WTC11 (cell line): ENCODE measurements around the gene DMP1. TPM values are rescaled to one million over a fixed set of nuclear protein-coding genes. Genes with fewer than 3 reads are reported as not detected.

Source experiments
- ATAC-seq: fragments of 200-7000 bp; cut with Tn5 transposase; 2 replicates; pipeline ENCODE4 v1.10.0; 2021; ENCODE audit warnings: mild to moderate bottlenecking, moderate library complexity
- CTCF ChIA-PET: fragments of 300-600 bp; sonication (Branson Sonifier 250); formaldehyde crosslinking; loops from one replicate; lab custom pipeline; 2021; ENCODE audit warnings: antibody characterized with exemption; lab: Charles Lee
- POLR2A ChIA-PET: fragments of 350-600 bp; sonication (Branson Sonifier 250); formaldehyde crosslinking; loops from one replicate; lab custom pipeline; 2021; ENCODE audit warnings: antibody characterized with exemption; lab: Charles Lee
- DNase-seq: peaks from one replicate; pipeline ENCODE4 v3.0.0; 2021; ENCODE audit warnings: low spot score
- H3K27ac Mint-ChIP-seq: 2 replicates; pipeline ENCODE4 v1.8.0; 2021; ENCODE audit warnings: mixed read lengths
- H3K27me3 Mint-ChIP-seq: 2 replicates; pipeline ENCODE4 v1.8.0; 2021; ENCODE audit warnings: low read depth, mild to moderate bottlenecking, moderate library complexity, mixed read lengths
- H3K36me3 Mint-ChIP-seq: 2 replicates; pipeline ENCODE4 v1.8.0; 2021; ENCODE audit warnings: mixed read lengths
- H3K4me1 Mint-ChIP-seq: 2 replicates; pipeline ENCODE4 v1.8.0; 2022; ENCODE audit warnings: mixed read lengths
- H3K4me3 Mint-ChIP-seq: 2 replicates; pipeline ENCODE4 v1.8.0; 2021; ENCODE audit warnings: mild to moderate bottlenecking, moderate library complexity, mixed read lengths
- H3K9me3 Mint-ChIP-seq: 2 replicates; pipeline ENCODE4 v1.8.0; 2021; ENCODE audit warnings: mixed read lengths
- ATF1 ChIP-seq: sonication (generic); formaldehyde crosslinking; IDR thresholded peaks from 2 replicates; pipeline ENCODE4 v1.8.1; 2023; ENCODE audit warnings: mild to moderate bottlenecking, moderate library complexity, missing genetic modification reagents
- CREB1 ChIP-seq: sonication (generic); formaldehyde crosslinking; IDR thresholded peaks from 2 replicates; pipeline ENCODE4 v1.8.0; 2023; ENCODE audit warnings: mild to moderate bottlenecking, missing genetic modification reagents
- CREM ChIP-seq: sonication (generic); formaldehyde crosslinking; IDR thresholded peaks from 2 replicates; pipeline ENCODE4 v1.8.1; 2022; ENCODE audit warnings: mild to moderate bottlenecking, missing genetic modification reagents, moderate library complexity
- GRHL2 ChIP-seq: fragments of 250-450 bp; sonication (Bioruptor Pico); IDR thresholded peaks from 2 replicates; pipeline ENCODE4 v1.8.0; 2022; ENCODE audit warnings: mild to moderate bottlenecking, moderate library complexity; ENCODE audit not compliant: insufficient replicate concordance, severe bottlenecking
- GTF2I ChIP-seq: fragments of 250-450 bp; sonication (Bioruptor Pico); conservative IDR thresholded peaks from 2 replicates; pipeline ENCODE4 v1.4.0; 2021; ENCODE audit warnings: mild to moderate bottlenecking
- HMGXB4 ChIP-seq: sonication (generic); formaldehyde crosslinking; IDR thresholded peaks from 2 replicates; pipeline ENCODE4 v1.8.1; 2023; ENCODE audit warnings: mild to moderate bottlenecking, moderate library complexity, missing genetic modification reagents
- IRF1 ChIP-seq: sonication (generic); formaldehyde crosslinking; IDR thresholded peaks from 2 replicates; pipeline ENCODE4 v1.8.0; 2023; ENCODE audit warnings: missing genetic modification reagents
- JUN ChIP-seq: sonication (generic); formaldehyde crosslinking; IDR thresholded peaks from 2 replicates; pipeline ENCODE4 v1.8.0; 2023; ENCODE audit warnings: mild to moderate bottlenecking, missing genetic modification reagents
- KAT7 ChIP-seq: sonication (generic); formaldehyde crosslinking; IDR thresholded peaks from 2 replicates; pipeline ENCODE4 v1.8.1; 2023; ENCODE audit warnings: missing genetic modification reagents, mild to moderate bottlenecking, borderline replicate concordance
- NFYB ChIP-seq: sonication (generic); formaldehyde crosslinking; conservative IDR thresholded peaks from 2 replicates; pipeline ENCODE4 v1.8.0; 2022; ENCODE audit warnings: low read depth, missing genetic modification reagents
- NR3C1 ChIP-seq: sonication (generic); formaldehyde crosslinking; conservative IDR thresholded peaks from 2 replicates; pipeline ENCODE4 v1.8.1; 2023; ENCODE audit warnings: low read depth, mild to moderate bottlenecking, missing genetic modification reagents
- OVOL2 ChIP-seq: fragments of 250-450 bp; sonication (Bioruptor Pico); IDR thresholded peaks from 2 replicates; pipeline ENCODE4 v1.9.0; 2021; ENCODE audit warnings: mild to moderate bottlenecking, borderline replicate concordance
- PRRX2 ChIP-seq: fragments of 250-450 bp; sonication (Bioruptor Pico); IDR thresholded peaks from 2 replicates; pipeline ENCODE4 v1.8.0; 2021; ENCODE audit warnings: mild to moderate bottlenecking
- RORB ChIP-seq: fragments of 250-450 bp; sonication (Bioruptor Pico); IDR thresholded peaks from 2 replicates; pipeline ENCODE4 v1.9.0; 2021; ENCODE audit warnings: mild to moderate bottlenecking
- TEAD1 ChIP-seq: sonication (generic); formaldehyde crosslinking; IDR thresholded peaks from 2 replicates; pipeline ENCODE4 v1.8.0; 2022; ENCODE audit warnings: mild to moderate bottlenecking, missing genetic modification reagents
- USF1 ChIP-seq: sonication (generic); formaldehyde crosslinking; IDR thresholded peaks from 2 replicates; pipeline ENCODE4 v1.8.0; 2022; ENCODE audit warnings: mild to moderate bottlenecking, missing genetic modification reagents
- ZNF121 ChIP-seq: sonication (generic); formaldehyde crosslinking; IDR thresholded peaks from 2 replicates; pipeline ENCODE4 v1.8.0; 2023; ENCODE audit warnings: missing genetic modification reagents
- ZNF263 ChIP-seq: sonication (generic); formaldehyde crosslinking; IDR thresholded peaks from 2 replicates; pipeline ENCODE4 v1.8.1; 2022; ENCODE audit warnings: low read depth, mild to moderate bottlenecking, moderate library complexity, missing genetic modification reagents
- ZNF317 ChIP-seq: sonication (generic); formaldehyde crosslinking; IDR thresholded peaks from 2 replicates; pipeline ENCODE4 v1.8.1; 2023; ENCODE audit warnings: low read depth, mild to moderate bottlenecking, moderate library complexity, missing genetic modification reagents, borderline replicate concordance
- ZNF423 ChIP-seq: fragments of 250-450 bp; sonication (Bioruptor Pico); IDR thresholded peaks from 2 replicates; pipeline ENCODE4 v2.1.2; 2022; ENCODE audit warnings: mild to moderate bottlenecking, moderate library complexity
- ZNF671 ChIP-seq: fragments of 250-450 bp; sonication (Bioruptor Pico); IDR thresholded peaks from 2 replicates; pipeline ENCODE4 v1.8.0; 2021; ENCODE audit warnings: mild to moderate bottlenecking
- total RNA-seq: library from RNA; stranded (reverse); gene quantifications from 3 replicates; pipeline ENCODE4 v1.2.3, GENCODE V29; 2021
- TF ChIP-seq, protein P1 (sequence below): fragments of 250-450 bp; sonication (Bioruptor Pico); IDR thresholded peaks from 2 replicates; pipeline ENCODE4 v1.9.0; 2021; ENCODE audit warnings: moderate library complexity, mild to moderate bottlenecking, inconsistent platforms, borderline replicate concordance
- TF ChIP-seq, protein P2 (sequence below): sonication (generic); formaldehyde crosslinking; IDR thresholded peaks from 2 replicates; pipeline ENCODE4 v1.8.0; 2022; ENCODE audit warnings: missing genetic modification reagents
- TF ChIP-seq, protein P3 (sequence below): sonication (generic); formaldehyde crosslinking; IDR thresholded peaks from 2 replicates; pipeline ENCODE4 v1.8.0; 2022; ENCODE audit warnings: mild to moderate bottlenecking, missing genetic modification reagents
- TF ChIP-seq, protein P4 (sequence below): sonication (generic); formaldehyde crosslinking; IDR thresholded peaks from 2 replicates; pipeline ENCODE4 v1.8.1; 2023; ENCODE audit warnings: mild to moderate bottlenecking, missing genetic modification reagents
- TF ChIP-seq, protein P5 (sequence below): sonication (generic); formaldehyde crosslinking; conservative IDR thresholded peaks from 2 replicates; pipeline ENCODE4 v1.8.1; 2022; ENCODE audit warnings: mild to moderate bottlenecking, missing genetic modification reagents

Gene DMP1
- total RNA-seq, 1 experiment from 2014 or later: 0.11 TPM

- ChIA-PET CTCF (interaction anchor here (0.7 to 5.2 kb wide), 11 partner anchors 13 to 294 kb away, joined by 3 to 102 read pairs (median 4); no protein-coding TSS in a partner anchor), POLR2A (no interaction called here)
- Mint-ChIP-seq H3K4me1 (peaks cover 37% of the 10 kb centered on the region), H3K36me3 (peaks cover 17% of the 10 kb centered on the region), H3K27ac (peak overlapping the region; percentile 89), H3K27me3 (no peaks in the 10 kb centered on the region; the same call in 1 of the 2 replicates), H3K4me3 (peak overlapping the region; percentile 45), H3K9me3 (peaks cover 25% of the 10 kb centered on the region)
- DNase-seq (peak; percentile 72), ATAC-seq (peak; percentile 81)
- TF ChIP-seq ZNF671 (CRISPR knock-in tag): no peak
- TF ChIP-seq ATF1 (CRISPR knock-in tag): no peak
- TF ChIP-seq JUN: no peak
- TF ChIP-seq RORB (CRISPR knock-in tag): no peak
- no peak for TF ChIP-seq ZNF121 (CRISPR knock-in tag)
- TF ChIP-seq HMGXB4 (CRISPR knock-in tag): no peak
- TF ChIP-seq, protein P1, sequence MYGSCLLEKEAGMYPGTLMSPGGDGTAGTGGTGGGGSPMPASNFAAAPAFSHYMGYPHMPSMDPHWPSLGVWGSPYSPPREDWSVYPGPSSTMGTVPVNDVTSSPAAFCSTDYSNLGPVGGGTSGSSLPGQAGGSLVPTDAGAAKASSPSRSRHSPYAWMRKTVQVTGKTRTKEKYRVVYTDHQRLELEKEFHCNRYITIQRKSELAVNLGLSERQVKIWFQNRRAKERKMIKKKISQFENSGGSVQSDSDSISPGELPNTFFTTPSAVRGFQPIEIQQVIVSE (CRISPR knock-in tag): no peak
- no peak for TF ChIP-seq GTF2I
- TF ChIP-seq, protein P2, sequence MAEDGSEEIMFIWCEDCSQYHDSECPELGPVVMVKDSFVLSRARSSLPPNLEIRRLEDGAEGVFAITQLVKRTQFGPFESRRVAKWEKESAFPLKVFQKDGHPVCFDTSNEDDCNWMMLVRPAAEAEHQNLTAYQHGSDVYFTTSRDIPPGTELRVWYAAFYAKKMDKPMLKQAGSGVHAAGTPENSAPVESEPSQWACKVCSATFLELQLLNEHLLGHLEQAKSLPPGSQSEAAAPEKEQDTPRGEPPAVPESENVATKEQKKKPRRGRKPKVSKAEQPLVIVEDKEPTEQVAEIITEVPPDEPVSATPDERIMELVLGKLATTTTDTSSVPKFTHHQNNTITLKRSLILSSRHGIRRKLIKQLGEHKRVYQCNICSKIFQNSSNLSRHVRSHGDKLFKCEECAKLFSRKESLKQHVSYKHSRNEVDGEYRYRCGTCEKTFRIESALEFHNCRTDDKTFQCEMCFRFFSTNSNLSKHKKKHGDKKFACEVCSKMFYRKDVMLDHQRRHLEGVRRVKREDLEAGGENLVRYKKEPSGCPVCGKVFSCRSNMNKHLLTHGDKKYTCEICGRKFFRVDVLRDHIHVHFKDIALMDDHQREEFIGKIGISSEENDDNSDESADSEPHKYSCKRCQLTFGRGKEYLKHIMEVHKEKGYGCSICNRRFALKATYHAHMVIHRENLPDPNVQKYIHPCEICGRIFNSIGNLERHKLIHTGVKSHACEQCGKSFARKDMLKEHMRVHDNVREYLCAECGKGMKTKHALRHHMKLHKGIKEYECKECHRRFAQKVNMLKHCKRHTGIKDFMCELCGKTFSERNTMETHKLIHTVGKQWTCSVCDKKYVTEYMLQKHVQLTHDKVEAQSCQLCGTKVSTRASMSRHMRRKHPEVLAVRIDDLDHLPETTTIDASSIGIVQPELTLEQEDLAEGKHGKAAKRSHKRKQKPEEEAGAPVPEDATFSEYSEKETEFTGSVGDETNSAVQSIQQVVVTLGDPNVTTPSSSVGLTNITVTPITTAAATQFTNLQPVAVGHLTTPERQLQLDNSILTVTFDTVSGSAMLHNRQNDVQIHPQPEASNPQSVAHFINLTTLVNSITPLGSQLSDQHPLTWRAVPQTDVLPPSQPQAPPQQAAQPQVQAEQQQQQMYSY: no peak
- TF ChIP-seq CREM (CRISPR knock-in tag): peak; percentile 90
- TF ChIP-seq PRRX2 (CRISPR knock-in tag): no peak
- no peak for TF ChIP-seq CREB1
- TF ChIP-seq ZNF317: peak; percentile 69; the same call in 1 of the 2 replicates
- no peak for TF ChIP-seq OVOL2 (CRISPR knock-in tag)
- TF ChIP-seq GRHL2 (CRISPR knock-in tag): no peak
- TF ChIP-seq, protein P3, sequence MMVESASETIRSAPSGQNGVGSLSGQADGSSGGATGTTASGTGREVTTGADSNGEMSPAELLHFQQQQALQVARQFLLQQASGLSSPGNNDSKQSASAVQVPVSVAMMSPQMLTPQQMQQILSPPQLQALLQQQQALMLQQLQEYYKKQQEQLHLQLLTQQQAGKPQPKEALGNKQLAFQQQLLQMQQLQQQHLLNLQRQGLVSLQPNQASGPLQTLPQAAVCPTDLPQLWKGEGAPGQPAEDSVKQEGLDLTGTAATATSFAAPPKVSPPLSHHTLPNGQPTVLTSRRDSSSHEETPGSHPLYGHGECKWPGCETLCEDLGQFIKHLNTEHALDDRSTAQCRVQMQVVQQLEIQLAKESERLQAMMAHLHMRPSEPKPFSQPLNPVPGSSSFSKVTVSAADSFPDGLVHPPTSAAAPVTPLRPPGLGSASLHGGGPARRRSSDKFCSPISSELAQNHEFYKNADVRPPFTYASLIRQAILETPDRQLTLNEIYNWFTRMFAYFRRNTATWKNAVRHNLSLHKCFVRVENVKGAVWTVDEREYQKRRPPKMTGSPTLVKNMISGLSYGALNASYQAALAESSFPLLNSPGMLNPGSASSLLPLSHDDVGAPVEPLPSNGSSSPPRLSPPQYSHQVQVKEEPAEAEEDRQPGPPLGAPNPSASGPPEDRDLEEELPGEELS: peak; percentile 30; the same call in 1 of the 2 replicates
- TF ChIP-seq, protein P4, sequence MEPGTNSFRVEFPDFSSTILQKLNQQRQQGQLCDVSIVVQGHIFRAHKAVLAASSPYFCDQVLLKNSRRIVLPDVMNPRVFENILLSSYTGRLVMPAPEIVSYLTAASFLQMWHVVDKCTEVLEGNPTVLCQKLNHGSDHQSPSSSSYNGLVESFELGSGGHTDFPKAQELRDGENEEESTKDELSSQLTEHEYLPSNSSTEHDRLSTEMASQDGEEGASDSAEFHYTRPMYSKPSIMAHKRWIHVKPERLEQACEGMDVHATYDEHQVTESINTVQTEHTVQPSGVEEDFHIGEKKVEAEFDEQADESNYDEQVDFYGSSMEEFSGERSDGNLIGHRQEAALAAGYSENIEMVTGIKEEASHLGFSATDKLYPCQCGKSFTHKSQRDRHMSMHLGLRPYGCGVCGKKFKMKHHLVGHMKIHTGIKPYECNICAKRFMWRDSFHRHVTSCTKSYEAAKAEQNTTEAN (CRISPR knock-in tag): no peak
- no peak for TF ChIP-seq NR3C1 (CRISPR knock-in tag)
- no peak for TF ChIP-seq USF1 (CRISPR knock-in tag)
- TF ChIP-seq TEAD1 (CRISPR knock-in tag): peak; percentile 77; the same call in 1 of the 2 replicates
- TF ChIP-seq NFYB (CRISPR knock-in tag): no peak
- peak; percentile 70 for TF ChIP-seq ZNF423 (CRISPR knock-in tag)
- no peak for TF ChIP-seq ZNF263 (CRISPR knock-in tag)
- TF ChIP-seq, protein P5, sequence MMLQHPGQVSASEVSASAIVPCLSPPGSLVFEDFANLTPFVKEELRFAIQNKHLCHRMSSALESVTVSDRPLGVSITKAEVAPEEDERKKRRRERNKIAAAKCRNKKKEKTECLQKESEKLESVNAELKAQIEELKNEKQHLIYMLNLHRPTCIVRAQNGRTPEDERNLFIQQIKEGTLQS (CRISPR knock-in tag): no peak
- no peak for TF ChIP-seq KAT7
- TF ChIP-seq IRF1 (CRISPR knock-in tag): no peak
These were observed 29.5 kb downstream of the DMP1 start for GRCh38 chr4:87679449-87680169.
